HepG2 (cell line): Measurements from ENCODE around the gene SLA2. TPM values are rescaled to one million over a fixed set of nuclear protein-coding genes. Genes with fewer than 3 reads are reported as not detected.
A peak's percentile ranks its signal among the peaks of the same experiment; 100 is the strongest.

ENCODE experiments used
- ATAC-seq: fragments of 200-7000 bp; cut with Tn5 transposase; 3 replicates; pipeline ENCODE4 v1.9.1; 2020; ENCODE audit warnings: mild to moderate bottlenecking, moderate library complexity
- BruUV-seq: library from RNA; stranded (reverse); fragments of 400-500 nt; replicated peaks from 2 replicates; lab custom pipeline; 2021; lab: Mats Ljungman, UMichigan
- CTCF ChIA-PET: fragments of 300-600 bp; formaldehyde crosslinking; extraction: SDS; loops from one replicate; lab custom pipeline; 2021; ENCODE audit warnings: low total read pairs, inconsistent platforms, low intra/inter-chr PET ratio; lab: Yijun Ruan, JAX
- POLR2A ChIA-PET: fragments of 350-600 bp; sonication (Branson Sonifier 250); formaldehyde crosslinking; loops from one replicate; lab custom pipeline; 2020; ENCODE audit warnings: antibody characterized with exemption, inconsistent platforms; lab: Yijun Ruan, JAX
- DNase-seq: peaks from one replicate; pipeline ENCODE4 v3.0.0-alpha.2; 2015; ENCODE audit warnings: low spot score
- FAIRE-seq: peaks from 3 replicates; lab custom pipeline; 2011; peaks lifted over from hg19 to GRCh38; lab: Jason Lieb, UNC
- H2AFZ ChIP-seq: one replicate; pipeline ENCODE4 v1.6.1; 2011; ENCODE audit warnings: low read length, inconsistent platforms
- H3K27ac ChIP-seq: fragments of 300-600 bp; 3 replicates; pipeline ENCODE4 v1.8.0; 2011; ENCODE audit warnings: mixed run types, mild to moderate bottlenecking, mixed read lengths, low read length, inconsistent platforms; ENCODE audit not compliant: insufficient read depth; ENCODE audit errors: extremely low read length
- H3K27me3 ChIP-seq, 2 experiments: fragments of 200-600 bp in 1 of 2; 2 replicates in 1 of 2; 3 replicates in 1 of 2; pipeline versions ENCODE4 v1.6.0 to v1.8.0; 2011; ENCODE audit warnings: low read length in 2 of 2, mild to moderate bottlenecking in 2 of 2, moderate library complexity in 2 of 2, inconsistent platforms in 1 of 2; ENCODE audit not compliant: insufficient read depth in 2 of 2, control insufficient read depth in 1 of 2
- H3K36me3 ChIP-seq, 2 experiments: fragments of 200-600 bp in 1 of 2; replicated peaks in 1 of 2; 2 replicates in 1 of 2; 3 replicates in 1 of 2; pipeline versions ENCODE4 v1.5.1 to v1.8.0; 2011; ENCODE audit warnings: low read length in 2 of 2, inconsistent platforms in 1 of 2; ENCODE audit not compliant: insufficient read depth in 2 of 2, control insufficient read depth in 1 of 2
- H3K4me1 ChIP-seq: 2 replicates; pipeline ENCODE4 v1.5.1; 2012; ENCODE audit warnings: low read length, inconsistent platforms; ENCODE audit not compliant: insufficient read depth
- H3K4me2 ChIP-seq: 2 replicates; pipeline ENCODE4 v1.6.0; 2011; ENCODE audit warnings: low read depth, low read length, inconsistent platforms
- H3K4me3 ChIP-seq, 3 experiments: fragments of 200-600 bp in 1 of 3; sonication (generic), shearing (Covaris generic) in 1 of 3; replicated peaks in 1 of 3; 2 replicates each; pipeline ENCODE4 v1.5.1; 2011 to 2016; ENCODE audit warnings: low read length in 3 of 3, inconsistent platforms in 2 of 3, low read depth in 2 of 3, mild to moderate bottlenecking in 2 of 3, control low read depth in 1 of 3, mixed read lengths in 1 of 3; ENCODE audit not compliant: insufficient read depth in 1 of 3
- H3K79me2 ChIP-seq: one replicate; pipeline ENCODE4 v1.6.1; 2011; ENCODE audit warnings: low read length, inconsistent platforms; ENCODE audit not compliant: insufficient read depth
- H3K9ac ChIP-seq: 2 replicates; pipeline ENCODE4 v1.6.0; 2011; ENCODE audit warnings: mild to moderate bottlenecking, low read depth, low read length, inconsistent platforms; ENCODE audit not compliant: insufficient read depth
- H3K9me3 ChIP-seq: 2 replicates; pipeline ENCODE4 v1.5.1; 2012; ENCODE audit warnings: mild to moderate bottlenecking, low read length
- H4K20me1 ChIP-seq: 2 replicates; pipeline ENCODE4 v1.6.0; 2011; ENCODE audit warnings: inconsistent platforms, mild to moderate bottlenecking, low read length, moderate library complexity; ENCODE audit not compliant: insufficient read depth
- CEBPB ChIP-seq: IDR thresholded peaks from 2 replicates; pipeline ENCODE4 v1.6.1; 2011; ENCODE audit warnings: low read depth, low read length, improper control_type of control experiment, borderline replicate concordance
- ELK4 ChIP-seq: sonication (generic); formaldehyde crosslinking; IDR thresholded peaks from 2 replicates; pipeline ENCODE4 v1.9.0; 2021; ENCODE audit warnings: missing genetic modification reagents, borderline replicate concordance
- FIP1L1 ChIP-seq: fragments of 200-400 bp; formaldehyde crosslinking; IDR thresholded peaks from 2 replicates; pipeline ENCODE4 v1.6.1; 2018; ENCODE audit warnings: low read depth, mild to moderate bottlenecking, low read length, moderate library complexity, borderline replicate concordance; ENCODE audit not compliant: insufficient read depth
- HNF1B ChIP-seq: sonication (generic); formaldehyde crosslinking; IDR thresholded peaks from 2 replicates; pipeline ENCODE4 v1.5.1; 2020; ENCODE audit warnings: mild to moderate bottlenecking, moderate library complexity, missing genetic modification reagents
- TBX2 ChIP-seq: sonication (generic); formaldehyde crosslinking; IDR thresholded peaks from 2 replicates; pipeline ENCODE4 v1.5.0; 2020; ENCODE audit warnings: missing genetic modification reagents, mild to moderate bottlenecking, borderline replicate concordance
- ZNF597 ChIP-seq: sonication (generic); formaldehyde crosslinking; IDR thresholded peaks from 2 replicates; pipeline ENCODE4 v1.5.0; 2020; ENCODE audit warnings: missing genetic modification reagents
- ZSCAN30 ChIP-seq: sonication (generic); formaldehyde crosslinking; IDR thresholded peaks from 2 replicates; pipeline ENCODE4 v1.5.0; 2020; ENCODE audit warnings: mild to moderate bottlenecking, missing genetic modification reagents
- WGBS: methylation state at CpG from one replicate; pipeline ENCODE4 v1.1.6; 2017; ENCODE audit warnings: low lambda C conversion rate; 5-methylcytosine and 5-hydroxymethylcytosine counted together
- in situ Hi-C: cut with HindIII; loops from 2 replicates; pipeline ENCODE4 v1.10.0; 2017; ENCODE audit warnings: low pct_unique_long_range_greater_than_20kb; ENCODE audit not compliant: extremely low pct_ligation_motif_present
- intact Hi-C: fragments of 100-400 bp; cut with micrococcal nuclease; formaldehyde crosslinking; loops from one replicate; pipeline ENCODE4 v1.10.0; 2022; ENCODE audit not compliant: unreplicated experiment
- polyA plus RNA-seq, 8 experiments: library from polyadenylated mRNA; depleted of rRNA in 3 of 8; stranded (reverse) in 7 of 8; unstranded in 1 of 8; fragments of >200 nt; fragmentation: Illumina TruSeq in 4 of 8; extraction: Trizol in 4 of 8; gene quantifications; 2 replicates each; pipeline versions ENCODE4 v1.2.1 to v1.2.3, GENCODE V29; 2011 to 2016; ENCODE audit warnings: low read depth in 4 of 8, missing spikeins in 1 of 8, mixed read lengths in 1 of 8; ENCODE audit not compliant: insufficient read depth in 1 of 8
- total RNA-seq, 5 experiments: library from RNA; depleted of rRNA; stranded (reverse); fragments of >200 nt; fragmentation: Illumina TruSeq; extraction: Trizol; gene quantifications; 2 replicates each; pipeline ENCODE4 v1.2.3, GENCODE V29; 2016; ENCODE audit warnings: low read depth in 1 of 5

The SLA2 gene
- total and polyA plus RNA-seq, 2 of the 13 experiments (the other 11 are each of a cell fraction or from before 2014, with no cell fraction given) = 1.6 to 3.6 TPM

GRCh38 chr20:36684747-36685146 is 38.8 kb upstream of the SLA2 start:
- in situ Hi-C loops = no loop called here
- FAIRE-seq = no peak

More at GRCh38 chr20:36684747-36685146, 38.8 kb upstream of the SLA2 start:
- Histone ChIP-seq H3K27ac (no peak overlapping the region), H4K20me1 (no peaks in the 10 kb centered on the region), H3K79me2 (no peaks in the 10 kb centered on the region), H3K4me1 (no peaks in the 10 kb centered on the region), H3K27me3 (no peaks in the 10 kb centered on the region), H3K4me3 (no peak overlapping the region), H3K9ac (no peak overlapping the region), H3K9me3 (no peaks in the 10 kb centered on the region), H3K36me3 (peaks cover 17 to 56% of the 10 kb centered on the region in 2 experiments; a peak in 4 of 5 replicates), H3K4me2 (no peak overlapping the region), H2AFZ (no peak overlapping the region)
- no peak for DNase-seq
- TF ChIP-seq CEBPB = 0 out of 2 replicates have a peak, but pooled peaks have one; percentile 6
- TF ChIP-seq ELK4 (CRISPR knock-in tag) = no peak
- TF ChIP-seq ZSCAN30 (CRISPR knock-in tag) = peak; percentile 28; the same call in 1 of the 2 replicates
- no peak for TF ChIP-seq TBX2 (CRISPR knock-in tag)
- TF ChIP-seq ZNF597 = no peak
- no peak for TF ChIP-seq FIP1L1
- TF ChIP-seq HNF1B (CRISPR knock-in tag) = no peak
- no peak for ATAC-seq
- POLR2A ChIA-PET = no interaction called here
- CTCF ChIA-PET = no interaction called here
- intact Hi-C loops = no loop called here
- BruUV-seq = no TSS peak
- WGBS = 97% methylated on average over 6 of the region's 6 CpGs
